Daoy (cell line): Measurements from ENCODE around the gene SDC3. TPM values are rescaled to one million over a fixed set of nuclear protein-coding genes. Genes with fewer than 3 reads are reported as not detected.
"Not testable (repeated sequence)": the region's sequence is repeated elsewhere in the genome, so short reads cannot be mapped to it uniquely, and the experiment has no call there.

ENCODE experiments used
- DNase-seq: peaks from one replicate; pipeline ENCODE4 v3.0.0-alpha.2; 2015; ENCODE audit warnings: low read depth
- total RNA-seq: library from RNA; depleted of rRNA; stranded (reverse); fragments of >200 nt; shearing (Covaris generic); gene quantifications from 2 replicates; pipeline ENCODE4 v1.2.3, GENCODE V29; 2014; rRNA removed

The SDC3 gene
- 32.3 and 53.2 TPM in 2 replicates for total RNA-seq

GRCh38 chr1:30908696-30909364 is at the start of gene SDC3:
SDC3 (minus strand) TSS chr1:30908758; CDS start chr1:30908586, 172 bp downstream.
- DNase-seq, result peak; percentile 58

- no peak for DNase-seq
Measured at GRCh38 chr1:30957560-30958222, 49.1 kb upstream of the SDC3 start.

GRCh38 chr1:30955448-30956015 is 47.0 kb upstream of the SDC3 start:
- DNase-seq, result no peak

GRCh38 chr1:30953685-30954084 is 45.1 kb upstream of the SDC3 start:
- no peak for DNase-seq

GRCh38 chr1:30952098-30952497 is 43.5 kb upstream of the SDC3 start:
- no peak for DNase-seq

- no peak for DNase-seq
Measured at GRCh38 chr1:30950700-30951099, 42.1 kb upstream of the SDC3 start.

- no peak for DNase-seq
Measured at GRCh38 chr1:30950053-30950452, 41.5 kb upstream of the SDC3 start.

GRCh38 chr1:30949487-30949838 is 40.9 kb upstream of the SDC3 start:
- DNase-seq, result not testable (repeated sequence)

- not testable (repeated sequence) for DNase-seq
Measured at GRCh38 chr1:30948813-30949486, 40.4 kb upstream of the SDC3 start.

- no peak for DNase-seq
Measured at GRCh38 chr1:30948278-30948677, 39.7 kb upstream of the SDC3 start.

GRCh38 chr1:30947212-30947611 is 38.7 kb upstream of the SDC3 start:
- no peak for DNase-seq

GRCh38 chr1:30942326-30942963 is 33.9 kb upstream of the SDC3 start:
- DNase-seq, result no peak

GRCh38 chr1:30940541-30940940 is 32.0 kb upstream of the SDC3 start:
- DNase-seq, result no peak

- DNase-seq, result no peak
Measured at GRCh38 chr1:30936541-30937171, 28.1 kb upstream of the SDC3 start.

- not testable (repeated sequence) for DNase-seq
Measured at GRCh38 chr1:30935758-30936157, 27.2 kb upstream of the SDC3 start.

- no peak for DNase-seq
Measured at GRCh38 chr1:30934613-30935012, 26.1 kb upstream of the SDC3 start.

GRCh38 chr1:30933874-30934252 is 25.3 kb upstream of the SDC3 start:
- DNase-seq, result no peak

GRCh38 chr1:30930631-30931173 is 22.1 kb upstream of the SDC3 start:
- no peak for DNase-seq

GRCh38 chr1:30929944-30930525 is 21.5 kb upstream of the SDC3 start:
- DNase-seq, result no peak

- peak; percentile 43 for DNase-seq
Measured at GRCh38 chr1:30929135-30929889, 20.8 kb upstream of the SDC3 start.
